Activated naive CD4-positive, alpha-beta T cell treated with anti-CD3 and anti-CD28 coated beads, Interleukin-2, amount 50 U/mL, for 72 hours (primary cell): ENCODE data around the gene ZNF641. TPM values are rescaled to one million over a fixed set of nuclear protein-coding genes. Genes with fewer than 3 reads are reported as not detected.
"Not testable (repeated sequence)": the region's sequence is repeated elsewhere in the genome, so short reads cannot be mapped to it uniquely, and the experiment has no call there.

Experiments
- ATAC-seq, 2 donors: fragments of 150-1000 bp; cut with Tn5 transposase; 2 replicates each; pipeline ENCODE4 v1.10.0; 2021; ENCODE audit warnings: mild to moderate bottlenecking in 2 of 2, moderate library complexity in 2 of 2
- DNase-seq, 2 donors: peaks; one replicate each; pipeline ENCODE4 v3.0.0; 2021 to 2022; ENCODE audit warnings: low spot score in 2 of 2
- H3K27ac Mint-ChIP-seq, 2 donors: one replicate each; pipeline ENCODE4 v1.8.0; 2022; ENCODE audit warnings: mild to moderate bottlenecking in 2 of 2, mixed read lengths in 2 of 2
- H3K36me3 Mint-ChIP-seq, 2 donors: one replicate each; pipeline ENCODE4 v1.8.0; 2022; ENCODE audit warnings: mixed read lengths in 2 of 2
- H3K9me3 Mint-ChIP-seq, 2 donors: one replicate each; pipeline ENCODE4 v1.8.0; 2022; ENCODE audit warnings: mixed read lengths in 2 of 2
- total RNA-seq, 2 donors: library from RNA; stranded (reverse); gene quantifications; one replicate each; pipeline ENCODE4 v1.2.3, GENCODE V29; 2022

ZNF641 gene
- total RNA-seq, 2 donors from 2014 or later, result 6.4 to 9.2 TPM

DNA sequence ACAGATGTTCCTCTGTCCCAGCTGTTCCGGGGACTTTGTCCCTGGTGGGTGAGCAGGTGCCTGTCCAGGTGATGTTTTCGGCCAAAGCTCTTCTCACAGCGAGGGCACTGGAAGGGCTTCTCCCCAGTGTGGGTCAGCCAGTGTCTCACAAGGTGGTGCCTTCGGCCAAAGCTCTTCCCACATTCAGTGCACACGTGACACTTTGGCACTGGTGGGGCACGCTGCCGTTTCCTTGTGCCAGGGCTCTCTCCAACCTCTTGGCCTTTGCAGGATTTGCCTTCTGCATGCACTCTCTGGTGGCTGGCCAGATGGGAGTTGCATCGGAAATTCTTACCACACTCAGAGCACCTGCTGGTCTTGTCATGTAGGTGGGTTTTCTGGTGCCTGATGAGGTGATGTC, 7.7 kb downstream of the ZNF641 start:
- H3K36me3 Mint-ChIP-seq, result peaks cover 39 to 44% of the 10 kb centered on the region in 2 donors
- DNase-seq, result no peak
- no peak overlapping the region for H3K27ac Mint-ChIP-seq
- peaks cover under 1 to 2% of the 10 kb centered on the region in 2 donors for H3K9me3 Mint-ChIP-seq
- no peak for ATAC-seq

DNA sequence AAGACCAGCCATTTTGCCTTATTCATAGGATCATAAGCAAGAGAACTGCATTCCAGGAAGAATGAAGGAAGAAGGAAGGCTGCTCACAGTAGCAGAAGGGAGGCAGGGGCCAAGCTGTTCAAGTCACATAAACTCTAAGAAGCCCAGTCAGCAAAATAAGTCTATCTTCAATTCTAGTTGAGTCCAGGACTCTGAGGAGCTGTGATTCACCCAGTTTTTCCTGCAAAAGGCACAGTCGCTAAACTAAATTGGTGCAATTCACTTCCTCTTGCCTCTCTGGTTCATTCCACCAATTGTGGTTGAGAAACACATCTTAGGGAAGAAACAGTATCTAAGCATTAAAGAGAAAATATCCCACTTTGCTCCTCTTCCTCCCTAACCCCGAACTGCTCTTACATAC, 9.8 kb downstream of the ZNF641 start:
- H3K27ac Mint-ChIP-seq, result no peak overlapping the region
- no peak for DNase-seq
- no peak for ATAC-seq
- H3K9me3 Mint-ChIP-seq, result peaks cover 4 to 12% of the 10 kb centered on the region in 2 donors
- peaks cover 35 to 50% of the 10 kb centered on the region in 2 donors for H3K36me3 Mint-ChIP-seq

DNA sequence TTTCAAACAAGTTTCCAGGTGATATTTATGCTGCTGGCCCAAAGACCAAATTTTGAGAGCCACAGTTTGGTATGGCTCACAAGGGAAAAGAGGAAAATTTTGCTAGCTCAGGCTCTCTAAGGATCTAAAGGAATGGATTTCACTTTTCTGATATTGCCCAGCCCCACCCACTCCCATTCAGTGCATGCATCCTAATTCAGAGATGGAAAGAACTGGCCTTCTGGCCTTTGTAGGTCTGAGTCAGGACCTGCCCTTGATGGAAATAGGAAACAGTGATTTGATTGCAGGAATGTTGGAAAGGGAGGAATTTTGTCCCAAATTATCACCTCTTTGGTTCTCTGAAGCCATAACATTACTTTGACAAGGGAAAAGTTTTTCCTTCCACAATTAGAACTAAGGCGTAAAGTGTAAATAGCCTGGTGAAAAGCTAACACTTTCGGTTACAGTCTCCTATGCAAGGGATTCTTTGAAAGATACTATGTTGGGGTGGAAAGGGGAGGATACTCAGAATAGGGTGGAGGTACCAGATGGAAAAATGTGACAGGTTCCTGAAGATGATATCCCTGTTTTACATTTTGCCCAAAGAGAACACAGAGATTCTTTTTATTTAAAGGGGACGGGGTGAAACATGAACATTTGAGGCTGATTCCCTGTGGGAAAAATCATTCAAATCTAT, 11.1 kb downstream of the ZNF641 start:
- peaks cover 26 to 38% of the 10 kb centered on the region in 2 donors for H3K36me3 Mint-ChIP-seq

DNA sequence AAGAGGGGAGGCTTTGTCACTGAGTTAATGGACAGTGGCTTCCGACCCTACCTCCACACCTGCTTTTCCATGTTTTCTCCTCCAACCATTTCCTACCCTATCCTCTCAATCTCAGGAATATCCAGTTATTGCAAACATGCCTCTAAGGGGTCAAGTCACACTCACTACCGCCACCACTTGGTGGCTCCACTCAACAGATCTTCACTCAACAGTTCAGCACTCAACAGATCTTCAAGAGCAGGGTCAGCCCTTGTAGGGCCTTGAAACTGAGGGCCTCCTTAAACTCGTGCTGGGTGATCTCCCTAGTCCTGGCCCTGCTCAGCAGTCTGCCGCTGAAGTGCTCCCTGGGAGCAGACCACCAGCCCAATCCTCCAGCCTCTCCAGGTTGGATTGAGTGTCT, 14.2 kb downstream of the ZNF641 start:
- no peak for ATAC-seq
- DNase-seq, result no peak
- H3K27ac Mint-ChIP-seq, result no peak overlapping the region
- peaks cover 14 to 24% of the 10 kb centered on the region in 2 donors for H3K36me3 Mint-ChIP-seq
- H3K9me3 Mint-ChIP-seq, result peaks cover 4 to 12% of the 10 kb centered on the region in 2 donors

More for the DNA sequence above, 11.1 kb downstream of the ZNF641 start:
- H3K27ac Mint-ChIP-seq, result no peak overlapping the region
- peaks cover 4 to 12% of the 10 kb centered on the region in 2 donors for H3K9me3 Mint-ChIP-seq
- DNase-seq, result no peak
- no peak for ATAC-seq

DNA sequence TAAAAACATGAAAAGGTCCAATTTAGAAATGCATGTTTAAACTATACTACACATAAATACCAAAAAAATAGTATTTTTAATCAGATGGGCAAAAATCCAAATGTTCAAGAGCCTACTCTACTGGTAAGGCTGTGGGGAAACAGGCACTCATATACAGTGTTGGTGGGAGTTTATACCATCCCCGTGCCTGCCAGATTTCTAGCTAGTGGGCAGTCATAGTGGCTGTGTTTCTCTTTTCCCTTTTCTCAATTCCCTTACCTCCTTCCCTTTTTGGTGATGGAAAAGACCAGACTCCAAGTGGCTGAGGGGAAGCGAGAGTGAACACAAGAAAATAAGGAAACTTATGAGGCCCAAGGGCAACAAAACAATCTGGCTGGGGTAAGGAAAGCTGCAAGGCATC, 14.7 kb downstream of the ZNF641 start:
- peaks cover 14 to 24% of the 10 kb centered on the region in 2 donors for H3K36me3 Mint-ChIP-seq
- ATAC-seq (no peak), DNase-seq (no peak)
- peaks cover 4 to 12% of the 10 kb centered on the region in 2 donors for H3K9me3 Mint-ChIP-seq
- H3K27ac Mint-ChIP-seq, result no peak overlapping the region

DNA sequence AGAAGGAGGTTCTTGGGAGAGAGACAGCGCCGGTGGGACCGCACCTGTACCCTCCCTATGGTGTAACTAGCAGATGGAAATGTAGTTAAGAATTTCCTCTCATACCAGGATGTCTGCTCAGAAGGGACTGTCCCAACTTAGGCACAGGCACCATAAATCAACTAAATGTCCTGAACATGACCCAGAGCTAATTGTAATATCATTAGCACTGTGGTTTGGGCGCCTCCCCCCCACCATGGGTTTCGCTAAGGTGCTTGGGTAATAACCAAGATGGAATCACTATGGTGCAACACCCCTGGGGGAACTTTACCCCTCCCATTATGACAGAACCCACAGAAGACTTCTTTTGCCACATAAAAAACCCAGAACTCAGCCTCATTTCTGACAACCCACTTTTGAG, 15.9 kb downstream of the ZNF641 start:
- Mint-ChIP-seq H3K9me3 (peaks cover 4 to 12% of the 10 kb centered on the region in 2 donors), H3K27ac (no peak overlapping the region), H3K36me3 (peaks cover 4 to 13% of the 10 kb centered on the region in 2 donors)
- DNase-seq (no peak), ATAC-seq (peak in 1 of 2 donors; percentile 84)

DNA sequence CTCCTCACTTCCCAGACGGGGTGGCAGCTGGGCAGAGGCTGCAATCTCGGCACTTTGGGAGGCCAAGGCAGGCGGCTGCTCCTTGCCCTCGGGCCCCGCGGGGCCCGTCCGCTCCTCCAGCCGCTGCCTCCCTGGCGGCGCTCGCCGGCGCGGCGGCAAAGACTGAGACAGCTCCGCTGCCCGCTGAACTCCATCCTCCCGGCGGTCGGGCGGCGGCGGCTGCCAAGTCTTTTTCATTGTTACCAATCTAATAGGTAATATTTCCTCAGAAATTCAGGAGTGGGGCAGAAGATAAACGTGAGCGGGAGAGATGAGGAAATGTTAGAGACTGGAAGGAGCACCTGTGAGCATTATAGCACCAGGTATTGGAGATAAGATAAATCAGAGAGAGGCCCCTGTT, 17.0 kb downstream of the ZNF641 start:
- not testable (repeated sequence) for H3K27ac Mint-ChIP-seq, ATAC-seq, H3K36me3 Mint-ChIP-seq, DNase-seq
- H3K9me3 Mint-ChIP-seq, result peaks cover 4 to 12% of the 10 kb centered on the region in 2 donors

DNA sequence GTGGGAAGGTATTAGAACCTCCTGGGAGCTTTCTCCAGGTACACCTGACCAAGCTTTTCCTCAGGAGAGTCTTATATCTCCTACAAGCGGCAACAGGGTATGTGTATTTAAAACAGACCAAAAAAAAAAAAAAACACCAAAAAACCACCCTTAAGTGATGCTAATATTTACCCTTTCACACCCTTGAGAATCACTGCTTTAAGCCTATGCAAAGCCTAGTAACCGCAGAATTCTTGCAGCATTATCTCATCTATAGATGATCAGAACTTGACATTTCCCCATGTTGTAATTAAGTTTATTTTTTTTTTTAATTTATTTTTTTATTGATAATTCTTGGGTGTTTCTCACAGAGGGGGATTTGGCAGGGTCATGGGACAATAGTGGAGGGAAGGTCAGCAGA, 19.3 kb downstream of the ZNF641 start:
- H3K36me3 Mint-ChIP-seq, result peaks cover 0 to 2% of the 10 kb centered on the region in 2 donors
- no peak overlapping the region for H3K27ac Mint-ChIP-seq
- ATAC-seq (no peak), DNase-seq (no peak)
- H3K9me3 Mint-ChIP-seq, result no peaks in the 10 kb centered on the region

DNA sequence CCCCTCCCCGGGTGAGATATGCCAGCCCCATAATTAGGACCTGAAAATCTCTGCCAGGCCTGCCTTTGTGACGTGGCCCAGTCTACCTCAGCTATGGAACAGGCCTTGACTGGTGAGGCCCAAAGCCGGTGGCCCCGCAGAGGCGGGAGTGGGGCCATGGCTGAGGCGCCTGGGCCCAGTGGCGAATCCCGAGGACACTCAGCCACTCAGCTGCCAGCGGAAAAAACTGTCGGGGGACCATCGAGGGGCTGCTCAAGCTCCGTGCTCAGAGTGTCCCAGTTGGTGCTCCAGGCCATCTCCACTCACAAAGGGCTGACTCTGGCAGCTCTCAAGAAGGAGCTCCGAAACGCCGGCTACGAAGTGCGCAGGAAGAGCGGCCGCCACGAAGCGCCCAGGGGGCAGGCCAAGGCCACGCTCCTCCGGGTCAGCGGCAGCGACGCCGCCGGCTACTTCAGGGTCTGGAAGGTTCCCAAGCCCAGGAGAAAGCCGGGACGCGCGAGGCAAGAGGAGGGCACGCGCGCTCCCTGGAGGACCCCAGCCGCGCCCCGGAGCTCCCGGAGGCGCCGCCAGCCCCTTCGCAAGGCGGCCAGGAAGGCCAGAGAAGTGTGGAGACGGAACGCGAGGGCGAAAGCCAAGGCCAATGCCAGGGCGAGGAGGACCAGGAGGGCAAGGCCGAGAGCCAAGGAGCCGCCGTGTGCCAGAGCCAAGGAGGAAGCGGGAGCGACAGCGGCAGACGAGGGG, 21.4 kb downstream of the ZNF641 start:
- Mint-ChIP-seq H3K36me3 (peaks cover 0 to 7% of the 10 kb centered on the region in 2 donors), H3K27ac (no peak overlapping the region), H3K9me3 (peaks cover 4% of the 10 kb centered on the region in 2 donors)
- no peak for ATAC-seq
- no peak for DNase-seq

DNA sequence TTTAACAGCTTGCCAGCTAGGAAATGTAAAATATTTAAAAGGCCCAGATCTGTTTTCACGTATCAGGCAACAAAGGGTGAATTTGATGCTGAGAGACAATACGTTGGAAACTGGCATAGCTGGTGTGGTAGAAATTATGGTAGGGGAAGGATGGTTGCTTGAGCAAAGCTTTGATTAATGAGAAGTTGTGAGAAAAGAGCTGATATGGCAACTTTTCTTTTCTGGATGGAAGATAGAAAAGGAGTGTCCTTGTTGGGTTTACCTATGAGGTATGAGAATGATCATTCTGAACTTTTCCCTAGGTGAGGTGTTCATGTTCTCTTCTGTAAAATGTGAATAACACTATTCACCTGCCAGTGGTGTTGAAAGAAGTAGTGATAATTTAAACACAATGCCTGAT, 34.2 kb downstream of the ZNF641 start:
- no peak for ATAC-seq
- H3K9me3 Mint-ChIP-seq, result peaks cover 19% of the 10 kb centered on the region in 2 donors

DNA sequence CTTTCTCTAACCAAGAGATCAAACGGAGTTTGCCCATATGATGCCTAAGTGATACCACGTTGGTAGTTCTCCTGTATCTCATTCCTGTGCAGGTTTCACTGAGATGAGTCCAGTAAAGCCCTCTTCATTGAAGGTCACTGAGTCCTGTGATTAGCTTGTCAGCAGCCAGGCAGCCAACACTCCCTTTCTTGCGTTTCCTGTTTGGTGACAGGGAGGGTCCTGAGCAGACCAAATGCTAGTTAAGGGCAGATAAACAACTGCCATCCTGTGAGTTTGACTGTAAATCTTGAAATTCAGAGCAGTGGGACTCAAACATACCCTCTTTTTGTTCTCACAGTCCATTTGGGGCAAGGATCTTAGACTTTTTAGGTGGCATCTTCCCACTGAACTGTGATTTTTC, 39.4 kb downstream of the ZNF641 start:
- Mint-ChIP-seq H3K36me3 (peaks cover 7 to 8% of the 10 kb centered on the region in 2 donors), H3K9me3 (peaks cover 2 to 8% of the 10 kb centered on the region in 2 donors), H3K27ac (no peak overlapping the region)
- ATAC-seq, result no peak
- DNase-seq, result no peak

More for the DNA sequence above, 34.2 kb downstream of the ZNF641 start:
- peaks cover 10 to 12% of the 10 kb centered on the region in 2 donors for H3K36me3 Mint-ChIP-seq
- no peak for DNase-seq
- H3K27ac Mint-ChIP-seq, result no peak overlapping the region

DNA sequence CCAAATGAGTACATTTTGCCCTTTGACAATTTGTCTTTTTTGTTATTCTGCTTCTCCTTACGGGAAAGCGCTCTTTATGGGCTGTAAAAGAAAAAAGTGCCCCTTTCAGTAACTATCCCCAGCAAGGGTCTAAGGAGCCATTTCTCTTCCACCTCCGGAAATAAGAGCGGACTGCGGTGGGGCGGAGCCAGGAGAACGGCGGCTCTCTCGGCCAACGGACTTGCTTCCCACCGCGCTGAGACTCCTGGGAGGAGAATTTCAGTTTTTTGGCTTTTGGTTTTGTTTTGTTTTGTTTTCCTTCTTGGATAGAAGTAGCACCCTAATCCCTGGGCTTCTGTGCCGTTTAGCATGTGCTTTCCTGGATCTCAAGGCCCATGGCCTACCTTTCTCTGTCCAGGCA, 43.5 kb downstream of the ZNF641 start:
- ATAC-seq (no peak), DNase-seq (no peak)
- H3K36me3 Mint-ChIP-seq, result no peaks in the 10 kb centered on the region
- H3K9me3 Mint-ChIP-seq, result no peaks in the 10 kb centered on the region
- H3K27ac Mint-ChIP-seq, result peak overlapping the region in 1 of 2 donors; percentile 58

DNA sequence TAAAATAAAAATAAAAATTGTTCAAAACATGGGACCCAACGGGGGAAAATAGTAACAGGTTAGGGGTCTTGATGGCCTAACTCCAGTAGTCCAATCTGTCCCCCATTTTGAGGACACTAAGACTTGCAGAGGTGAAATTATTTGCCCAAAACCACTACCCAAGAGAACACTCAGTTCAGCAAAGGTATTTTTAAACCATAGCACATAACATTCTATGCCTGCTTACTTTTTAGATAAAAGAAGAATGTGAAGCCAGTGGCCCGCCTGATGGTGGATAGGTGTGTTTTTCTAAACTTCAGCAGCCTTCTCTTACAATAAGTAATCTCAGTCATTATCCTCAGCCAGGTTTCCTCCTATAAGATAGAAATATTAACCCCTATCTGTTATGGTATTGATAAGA, 45.5 kb downstream of the ZNF641 start:
- H3K9me3 Mint-ChIP-seq, result no peaks in the 10 kb centered on the region
- no peak for DNase-seq
- ATAC-seq, result no peak
- no peak overlapping the region for H3K27ac Mint-ChIP-seq
- H3K36me3 Mint-ChIP-seq, result no peaks in the 10 kb centered on the region

DNA sequence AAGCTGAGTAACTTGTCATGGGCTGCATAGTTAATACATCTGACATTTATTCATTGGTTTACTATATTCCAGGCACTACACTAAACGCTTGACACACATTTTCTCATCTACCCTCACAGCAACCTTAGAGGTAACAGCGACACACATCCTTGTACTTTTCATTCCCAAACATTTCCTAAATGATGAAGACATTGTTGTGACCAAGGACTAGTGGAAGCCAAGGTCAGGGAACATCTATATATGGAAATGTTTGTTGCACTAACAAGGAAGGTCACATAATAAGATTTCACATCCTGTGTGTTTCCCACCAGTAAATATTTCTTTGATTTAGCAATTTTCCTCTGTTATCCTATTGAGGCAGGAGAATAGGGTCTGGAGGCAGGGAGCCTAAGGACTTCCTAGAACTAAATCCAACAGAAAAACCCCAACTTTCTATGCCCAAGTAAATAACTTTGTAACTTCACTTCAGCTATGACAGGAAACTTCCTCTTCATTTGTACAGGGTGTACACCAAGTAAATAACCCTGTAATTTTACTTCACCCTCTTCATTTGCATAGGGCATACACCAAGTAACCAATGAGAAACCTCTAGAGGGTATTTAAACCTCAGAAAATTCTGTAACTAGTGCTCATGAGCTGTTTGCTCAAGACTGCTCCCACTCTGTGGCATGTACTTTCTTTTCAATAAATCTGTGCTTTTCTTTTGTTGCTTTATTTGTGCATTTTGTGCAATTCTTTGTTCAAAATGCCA, 48.4 kb downstream of the ZNF641 start:
- no peak overlapping the region for H3K27ac Mint-ChIP-seq

DNA sequence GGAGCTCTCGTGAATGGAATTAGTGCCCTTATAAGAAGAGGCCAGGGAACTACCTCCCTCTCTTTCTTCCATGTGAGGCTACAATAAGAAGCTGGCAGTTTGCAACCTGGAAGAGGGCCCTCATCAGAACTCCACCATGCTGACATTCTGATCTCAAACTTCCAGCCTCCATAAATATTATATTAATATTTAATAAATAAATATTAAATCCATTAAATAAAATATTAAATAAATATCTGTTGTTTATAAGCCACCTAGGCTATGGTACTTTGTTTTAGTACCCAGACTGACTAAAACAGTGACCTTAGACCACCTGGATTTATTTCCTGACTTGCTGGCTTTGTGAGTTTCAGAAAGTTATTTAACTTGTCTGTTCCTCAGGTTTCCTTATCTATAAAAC, 49.9 kb downstream of the ZNF641 start:
- DNase-seq (no peak), ATAC-seq (no peak)
- Mint-ChIP-seq H3K36me3 (no peaks in the 10 kb centered on the region), H3K9me3 (no peaks in the 10 kb centered on the region), H3K27ac (no peak overlapping the region)

More for the DNA sequence above, 48.4 kb downstream of the ZNF641 start:
- DNase-seq (no peak), ATAC-seq (no peak)
- H3K9me3 Mint-ChIP-seq, result no peaks in the 10 kb centered on the region
- no peaks in the 10 kb centered on the region for H3K36me3 Mint-ChIP-seq

DNA sequence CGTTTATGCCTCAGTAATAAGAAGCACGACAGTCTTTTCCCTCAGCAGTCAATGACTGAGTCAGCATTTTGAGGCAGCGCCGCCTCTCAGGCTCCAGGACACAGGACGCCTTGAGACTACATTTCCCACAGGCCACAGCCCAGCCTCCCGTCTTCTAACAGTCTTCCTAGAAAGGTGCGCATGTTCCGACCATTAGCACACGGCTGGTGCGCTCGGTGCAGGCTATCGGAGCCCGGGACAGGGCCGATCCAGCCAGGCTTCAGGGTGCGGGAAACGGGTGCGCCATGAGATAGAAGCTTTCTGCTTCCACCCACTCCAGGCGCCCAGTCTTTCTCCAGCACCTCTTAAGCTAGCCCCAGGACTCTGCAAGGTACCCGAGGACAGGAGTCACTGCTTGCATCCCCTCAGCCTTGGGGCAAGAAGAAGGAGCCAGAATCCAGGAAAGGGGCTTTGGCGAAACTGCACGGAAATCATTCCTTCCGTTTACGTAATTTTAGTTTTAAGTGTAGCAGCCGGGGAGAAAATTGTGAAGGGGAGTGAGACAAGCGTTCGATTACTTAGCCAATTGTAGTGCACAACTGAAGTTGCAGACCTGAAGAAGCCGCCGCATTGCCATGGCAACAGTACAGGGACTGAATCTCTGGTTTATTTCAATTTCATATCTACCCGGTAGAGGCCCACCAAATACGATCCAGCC, 54.0 kb downstream of the ZNF641 start:
- peak; percentile 77 to 94 for ATAC-seq
- peak in 1 of 2 donors; percentile 34 for DNase-seq
- no peaks in the 10 kb centered on the region for H3K9me3 Mint-ChIP-seq
- H3K36me3 Mint-ChIP-seq, result no peaks in the 10 kb centered on the region
- H3K27ac Mint-ChIP-seq, result peak overlapping the region; percentile 4 to 28
